Renal pelvis (tissue), 4 donors: ENCODE results near the gene IL20RB. TPM values are rescaled to one million over a fixed set of nuclear protein-coding genes. Genes with fewer than 3 reads are reported as not detected.
A peak's percentile ranks its signal among the peaks of the same experiment; 100 is the strongest.
"Not testable (repeated sequence)": the region's sequence is repeated elsewhere in the genome, so short reads cannot be mapped to it uniquely, and the experiment has no call there.

Source experiments
- DNase-seq: peaks from one replicate; pipeline ENCODE4 v3.0.0-alpha.2; 2013
- polyA plus RNA-seq, 3 donors: library from polyadenylated mRNA; unstranded; fragments of 120-200 nt; gene quantifications; one replicate each; pipeline ENCODE4 v1.2.1, GENCODE V29; 2013; ENCODE audit not compliant: insufficient read length in 3 of 3

IL20RB gene
- polyA plus RNA-seq, 3 donors, result 0.30 to 0.68 (median 0.48) TPM

DNA sequence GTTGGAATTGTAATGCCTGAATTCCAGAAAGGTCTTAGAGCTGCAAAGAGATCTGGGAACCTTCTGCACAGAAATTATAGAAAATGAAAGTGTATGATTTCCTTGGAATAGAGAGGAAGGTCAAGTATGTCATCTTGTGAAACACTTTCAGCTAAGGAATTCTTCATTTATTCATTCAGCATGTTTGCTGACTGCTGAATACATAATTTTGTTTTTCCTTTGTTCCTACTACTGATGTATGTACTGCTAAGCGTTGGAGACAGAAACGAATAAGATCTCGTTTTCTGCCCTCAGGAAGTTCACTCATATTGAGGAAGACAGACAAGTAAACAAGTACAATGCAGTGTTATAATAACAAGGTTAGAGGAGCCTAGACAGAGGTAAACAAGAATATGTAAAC lies 14.3 kb upstream of the IL20RB start:
- DNase-seq, result no peak

DNA sequence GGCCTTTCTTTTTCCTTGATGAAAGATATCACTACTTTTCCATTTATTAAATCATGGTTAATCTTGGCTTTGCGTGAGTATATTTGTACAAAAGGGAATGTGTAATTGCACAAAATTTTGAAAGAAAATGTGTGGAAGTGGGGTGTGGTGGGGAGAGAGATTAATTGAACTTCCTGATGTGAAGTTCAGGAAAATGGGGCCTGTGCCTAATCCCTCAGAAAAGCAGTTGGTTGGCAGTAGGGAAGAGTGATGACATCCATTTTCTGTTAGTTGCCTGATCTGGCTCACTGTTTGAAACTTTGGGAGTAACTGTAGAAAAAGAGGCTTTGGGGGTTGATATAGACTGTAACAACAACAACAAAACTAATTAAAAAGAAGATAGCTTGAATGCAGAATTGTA lies 10.8 kb upstream of the IL20RB start:
- no peak for DNase-seq

DNA sequence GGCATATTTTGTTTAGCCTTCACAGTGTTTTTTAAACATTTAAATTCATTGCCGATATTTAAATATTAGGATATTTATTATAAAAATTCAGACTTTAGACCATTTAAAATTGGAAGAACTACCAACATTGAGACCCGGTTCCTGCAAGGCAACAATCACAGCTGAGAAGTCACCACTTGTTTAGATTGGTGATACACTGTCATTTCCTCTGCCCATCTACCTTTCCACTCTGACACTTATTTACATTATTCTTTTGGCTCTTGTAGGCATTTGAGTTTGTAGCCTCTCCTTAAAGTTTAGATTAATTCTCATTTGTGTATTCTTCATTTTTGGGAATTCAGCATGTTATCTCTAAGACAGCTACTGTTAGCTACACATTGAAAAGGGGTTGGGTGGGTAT lies 10.3 kb upstream of the IL20RB start:
- no peak for DNase-seq

DNA sequence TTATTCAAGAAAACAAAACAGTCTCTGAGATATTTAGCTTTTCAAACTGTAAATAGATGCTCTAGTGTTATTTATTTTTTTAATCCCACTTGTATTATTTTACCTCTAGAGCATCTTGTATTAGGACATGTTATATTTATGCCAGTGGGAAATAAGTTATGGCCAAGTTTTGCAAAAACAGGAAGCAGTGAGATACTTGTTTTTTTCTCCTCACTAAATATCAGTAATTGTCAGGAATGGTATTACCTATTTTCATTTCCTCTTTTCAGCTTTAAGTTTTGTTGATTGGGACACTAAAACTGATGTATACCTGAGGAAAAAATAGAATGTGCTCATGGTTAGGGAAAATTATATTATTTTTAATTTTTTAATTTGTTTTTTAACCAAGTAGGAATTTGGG lies 8.6 kb upstream of the IL20RB start:
- DNase-seq, result no peak

DNA sequence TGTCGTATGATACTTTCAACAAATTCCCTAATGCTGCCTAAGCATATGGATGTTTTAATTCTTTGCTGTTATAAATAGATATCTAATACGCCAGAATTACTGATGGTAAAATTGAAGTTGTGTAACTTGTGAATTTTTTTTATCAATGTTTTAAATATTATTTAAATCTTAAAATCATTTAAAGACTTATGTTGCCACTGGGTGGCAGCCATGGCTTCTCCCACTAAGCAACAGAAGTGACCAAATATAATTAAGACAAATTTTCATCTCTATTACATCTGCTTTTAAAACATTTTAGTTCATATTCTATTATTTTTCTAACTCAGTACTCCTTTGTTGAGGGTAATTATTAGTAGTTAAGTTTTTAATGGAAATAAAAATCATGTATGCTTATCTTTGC lies 8.1 kb upstream of the IL20RB start:
- DNase-seq, result no peak

DNA sequence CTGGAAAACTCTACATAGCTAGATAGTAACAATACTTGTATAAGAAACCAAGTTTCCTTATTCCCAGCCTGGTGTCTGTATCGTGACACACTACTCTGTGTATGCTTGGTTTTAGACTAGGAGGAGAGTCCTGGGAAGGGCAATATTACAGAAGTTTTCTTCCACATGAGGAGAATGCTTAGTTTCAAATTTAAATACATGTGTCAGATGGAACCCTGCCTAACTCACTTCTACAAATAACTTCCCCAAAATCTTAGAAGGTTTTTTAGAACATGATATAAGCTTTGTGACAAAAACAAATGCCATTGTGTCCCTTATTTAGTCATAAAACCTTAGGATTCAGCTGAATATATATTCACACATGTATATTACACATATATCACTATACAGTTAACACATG lies 7.2 kb upstream of the IL20RB start:
- no peak for DNase-seq

DNA sequence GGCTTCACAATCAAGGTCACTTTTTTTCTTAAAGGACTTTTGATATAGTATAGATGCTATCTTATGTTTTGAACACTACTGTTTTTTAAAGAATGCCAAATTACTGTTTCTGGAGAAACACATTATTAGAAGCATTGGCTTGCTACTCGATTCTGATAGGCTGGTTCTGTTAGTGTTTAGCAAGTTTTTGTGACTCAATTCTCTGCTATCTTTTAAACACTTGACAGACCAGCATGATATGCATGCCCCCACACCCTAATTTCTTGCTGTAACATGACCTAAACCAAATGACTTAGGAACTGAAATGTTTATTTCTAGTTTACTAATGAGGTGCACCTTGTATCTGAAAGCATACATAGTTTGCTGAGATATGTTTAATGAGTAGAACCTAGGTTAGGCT lies 5.5 kb upstream of the IL20RB start:
- no peak for DNase-seq

DNA sequence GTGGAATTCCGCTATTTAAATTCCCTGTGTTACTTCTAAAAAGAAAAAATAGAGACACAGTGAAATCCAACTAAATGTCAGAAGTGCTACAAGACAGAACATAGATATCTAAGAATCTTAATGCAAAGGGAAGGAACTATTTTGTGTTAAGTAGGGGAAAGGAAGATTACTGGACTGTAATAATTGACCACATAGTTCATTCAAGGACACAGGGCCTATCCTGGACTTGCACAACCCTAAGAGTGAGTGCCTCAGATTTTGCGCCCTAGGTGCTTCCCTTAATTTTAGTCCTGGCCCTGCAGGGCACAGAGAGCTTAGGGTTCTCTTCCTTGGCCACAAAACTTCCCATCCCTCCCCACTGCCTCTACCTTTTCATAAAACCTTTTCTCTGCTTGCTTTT lies 3.5 kb upstream of the IL20RB start:
- no peak for DNase-seq

DNA sequence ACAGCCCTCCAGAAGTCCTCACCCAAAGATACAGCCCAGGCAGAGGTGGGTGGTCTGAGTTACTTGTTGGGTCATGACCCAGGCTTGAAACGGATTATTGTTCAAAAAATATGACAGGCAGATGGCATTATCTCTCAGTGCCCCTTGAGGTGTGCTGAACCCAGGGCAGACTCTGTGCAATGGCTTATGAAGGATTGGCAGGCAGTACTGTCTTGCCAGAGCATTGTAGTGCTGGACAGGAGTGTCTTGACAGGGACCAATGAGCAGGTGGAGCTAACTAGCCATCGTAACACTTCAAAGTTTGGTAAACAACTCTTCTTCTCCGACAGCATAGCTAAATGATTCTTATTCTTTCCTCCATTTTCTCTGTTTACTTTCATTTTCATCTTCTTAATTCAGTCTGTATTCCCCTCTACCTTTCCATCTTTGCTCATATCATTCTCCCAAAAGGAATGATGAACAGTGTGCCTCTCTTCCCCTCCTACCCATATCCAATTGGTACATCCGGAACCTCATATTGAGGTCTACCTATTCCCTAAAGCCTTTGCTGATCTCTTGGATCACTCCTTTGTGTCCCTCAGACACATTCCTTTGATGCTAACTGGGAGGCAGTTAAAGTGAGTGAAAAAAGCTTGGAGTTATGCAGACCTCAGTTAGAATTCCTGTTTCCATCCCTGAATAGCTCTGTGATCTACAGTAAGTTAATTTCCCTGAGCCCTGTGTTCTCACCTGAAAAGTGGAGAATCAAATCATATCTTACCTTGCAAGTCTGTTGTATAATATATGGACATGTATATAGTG lies 2.6 kb upstream of the IL20RB start:
- no peak for DNase-seq

DNA sequence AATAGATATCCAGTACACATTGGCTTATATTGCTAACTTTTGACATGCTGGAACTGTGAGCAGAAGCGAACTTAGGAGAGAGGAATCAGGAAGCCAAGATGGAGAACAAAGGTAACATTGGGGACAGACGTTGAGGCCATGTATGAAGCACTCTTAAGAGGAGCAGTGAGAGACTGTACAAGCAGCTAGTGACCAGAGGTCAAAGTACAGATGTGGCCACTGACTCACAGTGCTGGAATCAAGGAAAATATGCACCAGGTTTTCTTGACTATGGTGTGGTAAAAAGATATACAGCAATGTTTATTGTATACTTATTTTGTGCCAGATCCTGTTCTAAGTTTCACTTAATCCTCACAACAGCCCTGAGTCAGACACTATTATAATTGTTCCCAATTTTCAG lies 2.0 kb upstream of the IL20RB start:
- DNase-seq, result no peak

DNA sequence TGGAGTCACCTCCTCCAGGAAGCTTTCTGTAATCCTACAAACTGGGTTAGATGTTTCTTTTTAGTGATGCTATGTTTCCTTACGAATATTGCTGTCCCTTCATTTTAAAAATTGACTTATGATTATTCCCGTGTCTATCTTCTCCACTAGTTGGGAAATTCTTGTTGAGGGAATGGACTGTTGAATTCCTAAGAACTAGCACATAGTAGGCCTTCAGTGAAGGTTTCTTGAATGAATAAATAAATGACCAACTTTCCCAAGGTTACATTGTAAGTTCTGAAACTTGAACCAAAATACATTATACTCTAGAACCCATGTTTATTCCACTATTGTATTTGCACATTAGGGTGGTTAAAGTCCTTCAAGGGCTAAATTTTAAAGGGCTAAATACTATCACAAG lies 812 bp upstream of the IL20RB start:
- no peak for DNase-seq

DNA sequence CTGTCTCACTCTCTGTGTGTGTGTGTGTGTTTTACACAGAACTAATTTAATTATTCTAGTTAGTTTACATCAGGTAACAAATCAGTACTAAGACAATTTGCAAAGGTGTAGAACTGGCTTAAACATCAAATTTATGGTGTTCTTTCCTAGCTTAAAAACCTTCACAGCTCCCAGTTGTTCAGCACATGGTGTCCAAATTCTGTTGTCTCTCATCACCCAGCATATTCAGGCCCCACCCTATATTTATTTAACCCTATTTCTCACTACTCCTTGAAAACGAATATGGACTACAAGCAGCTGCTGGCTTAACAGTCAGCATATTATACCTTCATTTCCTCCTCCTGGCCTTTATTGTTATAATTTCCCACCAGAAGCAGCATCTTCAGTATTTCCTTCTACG lies 1.2 kb downstream of the IL20RB start:
- DNase-seq, result no peak

DNA sequence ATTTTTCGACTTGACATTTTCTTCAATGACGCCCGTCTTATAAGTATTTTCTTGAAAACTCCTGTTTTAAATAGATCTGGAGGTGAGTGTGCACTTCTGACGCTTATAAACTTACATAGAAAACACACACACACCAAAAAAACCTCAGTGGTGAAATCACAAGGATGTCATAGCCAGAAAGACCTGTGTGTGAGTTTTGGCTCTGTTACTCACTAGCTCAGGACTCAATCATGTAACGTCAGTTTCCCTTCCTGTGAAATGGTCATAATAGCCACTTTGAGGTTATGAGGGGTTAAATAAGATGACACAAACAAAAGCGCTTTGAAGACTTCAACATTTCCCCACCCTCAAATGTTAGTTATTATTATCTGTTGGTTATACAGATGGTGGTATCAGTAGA lies 1.8 kb downstream of the IL20RB start:
- no peak for DNase-seq

DNA sequence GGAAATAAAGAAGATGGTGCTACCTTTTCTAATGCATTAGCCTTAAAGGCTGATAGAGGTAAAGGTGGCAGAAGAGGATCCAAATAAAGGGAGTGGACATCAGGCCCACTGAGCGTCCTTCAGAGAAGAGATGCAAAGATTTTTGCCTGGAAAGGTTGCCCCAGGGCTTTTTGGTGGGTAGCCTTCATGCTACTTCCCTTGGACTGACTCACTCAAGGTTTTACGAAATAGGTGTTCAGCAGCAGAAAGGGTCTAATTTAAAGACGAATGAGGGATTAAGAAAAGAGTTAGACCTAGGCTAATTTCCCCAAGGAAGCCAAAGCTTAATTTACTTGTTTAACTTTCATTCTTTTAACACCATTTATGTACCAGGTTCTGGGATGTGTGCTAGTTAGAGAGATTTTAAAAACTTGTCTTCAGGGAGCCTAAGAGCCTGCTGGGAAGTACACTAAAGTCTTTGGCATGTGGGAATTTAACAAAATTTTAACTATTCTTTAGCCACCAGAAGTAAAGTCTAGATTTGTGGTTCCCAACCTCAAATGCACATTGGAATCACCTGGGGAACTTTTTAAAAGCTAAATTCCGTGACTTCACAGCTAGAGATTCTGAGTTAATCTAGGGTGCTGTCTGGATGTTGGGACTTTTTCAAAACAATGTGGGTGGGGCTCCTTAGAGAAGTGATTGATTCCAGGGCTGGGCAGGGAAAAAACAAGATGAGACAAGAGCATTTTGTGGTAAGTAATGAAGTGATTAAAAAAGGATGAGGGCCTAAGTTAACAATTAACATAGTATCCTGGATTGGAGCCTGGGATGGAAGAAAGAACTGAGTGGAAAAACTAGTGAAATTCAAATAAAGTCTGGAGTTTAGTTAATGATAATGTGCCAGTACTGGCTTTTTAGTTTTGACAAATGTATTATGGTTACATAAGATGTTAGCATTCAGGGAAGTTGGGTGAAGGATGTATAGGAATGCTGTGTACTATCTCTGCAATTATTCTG lies 3.4 kb downstream of the IL20RB start:
- no peak for DNase-seq

DNA sequence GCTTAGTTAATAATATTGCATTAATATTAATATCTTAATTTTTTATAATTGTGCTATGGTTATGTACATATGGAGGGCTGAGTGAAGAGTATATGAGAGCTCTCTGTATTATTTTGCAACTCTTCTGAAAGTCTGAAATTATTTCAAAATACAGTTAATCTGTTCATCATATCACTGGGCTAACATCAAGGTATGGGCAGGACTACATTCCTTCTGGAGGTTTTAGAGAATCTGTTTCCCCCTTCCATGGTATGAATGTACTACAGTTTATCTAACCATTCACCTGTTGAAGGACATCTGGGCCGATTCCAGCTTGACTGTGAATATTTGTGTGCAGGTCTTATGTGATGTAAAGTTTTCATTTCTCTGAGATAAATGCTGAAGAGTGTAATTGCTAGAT lies 5.1 kb downstream of the IL20RB start:
- no peak for DNase-seq

DNA sequence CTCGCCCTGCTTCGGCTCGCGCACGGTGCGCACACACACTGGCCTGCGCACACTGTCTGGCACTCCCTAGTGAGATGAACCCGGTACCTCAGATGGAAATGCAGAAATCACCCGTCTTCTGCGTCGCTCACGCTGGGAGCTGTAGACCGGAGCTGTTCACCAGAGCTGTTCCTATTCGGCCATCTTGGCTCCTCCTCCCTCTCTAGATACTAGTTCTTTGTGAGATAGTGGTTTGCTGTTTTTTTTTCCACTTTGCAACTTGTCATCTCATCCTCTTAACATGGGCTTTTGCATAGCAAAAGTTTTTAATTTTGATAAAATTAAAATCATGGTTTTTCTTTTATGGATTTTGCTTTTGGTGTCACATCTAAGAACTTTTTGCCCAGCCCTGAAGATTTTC lies 11.8 kb downstream of the IL20RB start:
- DNase-seq, result not testable (repeated sequence)

DNA sequence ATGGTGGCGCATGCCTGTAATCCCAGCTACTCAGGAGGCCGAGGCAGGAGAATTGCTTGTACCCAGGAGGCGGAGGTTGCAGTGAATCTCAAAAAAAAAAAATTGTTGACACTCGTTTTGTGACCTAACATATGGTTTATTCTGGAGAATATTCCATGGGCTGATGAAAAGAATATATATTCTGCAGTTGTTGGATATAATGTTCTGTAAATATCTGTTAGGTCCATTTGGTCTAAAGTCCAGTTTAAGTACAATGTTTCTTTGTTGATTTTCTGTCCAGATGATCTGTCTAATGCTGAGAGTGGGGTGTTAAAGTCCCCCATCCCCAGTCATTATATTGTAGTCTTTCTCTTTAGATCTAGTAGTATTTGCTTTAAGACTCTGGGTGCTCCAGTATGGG lies 15.6 kb downstream of the IL20RB start:
- no peak for DNase-seq

DNA sequence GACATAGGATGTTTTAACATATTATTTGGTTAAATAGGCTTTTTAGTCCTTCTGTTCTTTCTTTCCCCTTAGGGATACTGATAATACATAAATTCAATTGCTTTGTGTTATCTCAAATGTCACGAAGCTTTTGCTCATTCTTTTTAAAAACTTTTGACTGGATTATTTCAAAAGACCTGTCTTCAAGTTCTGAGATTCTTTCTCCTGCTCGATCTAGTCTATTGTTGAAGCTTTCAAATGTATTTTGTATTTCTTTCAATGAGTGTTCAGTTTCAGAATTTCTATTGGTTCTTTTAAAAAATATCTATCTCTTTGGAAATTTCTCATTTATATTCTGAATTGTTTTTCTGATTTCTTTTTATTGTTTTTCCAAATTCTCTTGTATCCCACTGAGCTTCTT lies 16.9 kb downstream of the IL20RB start:
- DNase-seq, result no peak

DNA sequence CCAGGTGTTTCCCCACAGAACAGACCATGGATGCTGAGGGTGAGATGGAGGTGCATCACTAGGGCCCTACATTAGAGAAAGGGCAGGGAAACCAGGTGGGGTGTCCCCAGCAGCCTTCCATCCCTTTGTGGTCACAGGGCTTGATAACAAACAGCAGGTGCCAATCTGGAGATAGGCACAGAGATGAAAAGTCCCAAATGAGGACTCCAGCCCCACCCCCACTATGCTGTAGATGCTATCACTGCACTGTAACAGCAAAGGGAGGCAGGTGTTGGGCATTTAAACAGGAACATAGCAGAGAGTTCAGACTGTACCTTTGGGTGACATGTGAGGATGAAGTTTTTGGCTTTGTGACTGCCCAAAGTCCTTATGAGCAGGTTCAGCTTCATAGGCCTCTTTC lies 21.4 kb downstream of the IL20RB start:
- no peak for DNase-seq

DNA sequence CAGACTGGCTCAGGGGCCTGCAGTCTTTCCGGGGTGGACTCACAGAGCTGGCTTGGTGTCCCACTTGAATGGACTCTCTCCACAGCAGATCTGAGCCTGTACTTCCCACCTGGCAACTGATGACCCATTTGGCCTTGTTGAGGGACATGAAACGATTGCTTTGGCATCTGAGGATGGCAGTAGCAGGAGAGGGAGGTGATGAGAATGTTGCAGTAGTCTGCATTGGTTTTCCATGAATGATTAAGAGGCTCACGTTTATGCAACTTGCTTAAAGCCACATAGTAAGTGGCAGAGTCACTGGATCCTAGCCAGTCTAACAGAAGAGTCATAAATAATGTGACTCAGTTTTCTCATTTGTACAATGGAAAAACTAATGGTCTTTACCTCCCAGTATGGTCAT lies 21.9 kb downstream of the IL20RB start:
- no peak for DNase-seq

DNA sequence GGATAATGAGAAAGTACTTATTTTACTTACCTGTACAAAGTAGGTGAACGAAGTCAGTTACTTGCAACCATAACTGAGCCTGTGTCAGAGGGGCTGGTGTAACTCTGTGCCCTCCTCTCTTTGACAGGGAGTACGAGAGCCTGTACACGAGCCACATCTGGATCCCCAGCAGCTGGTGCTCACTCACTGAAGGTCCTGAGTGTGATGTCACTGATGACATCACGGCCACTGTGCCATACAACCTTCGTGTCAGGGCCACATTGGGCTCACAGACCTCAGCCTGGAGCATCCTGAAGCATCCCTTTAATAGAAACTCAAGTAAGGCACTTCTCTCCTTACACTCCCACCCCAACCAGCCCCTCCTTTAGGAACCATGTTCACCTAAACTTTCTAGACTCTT lies 24.2 kb downstream of the IL20RB start:
- no peak for DNase-seq

DNA sequence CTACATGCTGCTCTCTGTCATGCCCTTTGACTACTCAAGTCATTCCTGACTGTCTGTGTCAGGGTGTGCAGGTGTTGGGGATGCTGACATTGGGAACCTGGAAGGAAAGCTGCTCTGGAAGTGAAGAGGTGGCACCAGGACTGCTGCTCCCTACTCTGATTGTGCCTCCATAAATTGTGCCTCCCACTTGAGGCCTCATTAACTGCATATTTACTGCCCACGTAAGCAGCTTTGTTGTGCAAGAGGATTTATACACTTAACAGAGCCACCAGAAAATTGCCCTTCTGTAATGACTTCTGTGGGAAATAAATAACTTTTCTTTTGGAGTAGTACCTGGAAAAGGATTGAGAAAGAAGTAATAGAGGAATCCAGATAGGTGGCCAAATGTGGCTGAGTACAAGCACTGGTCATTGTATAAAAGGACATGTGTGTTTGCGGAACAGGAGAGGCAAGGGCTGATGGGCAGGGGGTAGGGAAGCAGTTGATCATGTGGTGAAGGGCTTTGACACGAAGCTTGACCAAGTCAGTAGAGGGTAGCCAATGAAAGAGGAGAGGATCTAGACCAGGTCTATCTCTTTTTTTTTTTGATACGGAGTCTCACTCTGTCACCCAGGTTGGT lies 24.8 kb downstream of the IL20RB start:
- DNase-seq, result peak; percentile 38

DNA sequence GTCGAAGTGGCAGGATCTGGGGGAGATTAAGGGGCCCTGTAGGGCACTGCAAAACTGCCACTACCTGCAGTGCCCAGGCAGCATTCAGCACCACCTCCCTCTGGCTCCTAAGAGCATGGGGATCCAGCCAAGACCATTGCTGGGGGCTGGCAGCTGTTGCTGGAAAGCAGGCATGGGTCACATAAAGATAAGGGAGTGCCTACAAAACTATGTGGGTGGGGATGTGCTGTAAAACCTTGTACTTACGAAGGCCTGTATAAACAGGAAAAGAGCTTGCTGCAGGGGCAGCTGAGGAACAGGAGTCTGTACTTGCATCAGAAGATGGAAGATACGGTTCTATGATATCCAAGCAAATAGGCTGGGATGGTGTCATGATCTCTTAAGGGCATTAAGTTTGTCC lies 27.1 kb downstream of the IL20RB start:
- no peak for DNase-seq
